Measurements from ENCODE around the gene WDR36. TPM values are rescaled to one million over a fixed set of nuclear protein-coding genes. Genes with fewer than 3 reads are reported as not detected.

WDR36 gene
- total RNA-seq, 4 donors from 2014 or later: 20.0 to 23.8 (median 22.3) TPM

DNA sequence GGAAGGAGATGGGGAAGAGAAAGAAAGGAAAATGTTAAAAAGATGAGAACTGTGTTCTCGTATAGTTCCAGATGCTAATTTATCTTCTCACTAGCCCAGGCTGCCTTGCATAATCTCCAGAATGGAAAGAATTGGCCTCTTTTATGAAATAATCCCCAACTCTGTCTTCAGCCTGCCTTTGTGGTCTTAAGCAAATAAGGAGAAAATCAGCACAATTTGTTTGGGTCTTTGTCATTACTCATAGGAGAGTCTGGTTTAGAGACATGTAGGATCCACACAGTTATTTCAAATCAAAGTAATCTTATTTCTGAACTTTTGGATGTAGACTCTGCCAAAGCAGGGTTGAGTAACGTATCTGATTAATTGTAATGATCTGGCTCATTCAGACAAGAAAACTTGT lies 81.3 kb downstream of the WDR36 start:
- intact Hi-C loops (cut with DNase I; ENCODE audit: low total_unique reads): no loop called here
- 54 to 65% methylated on average over 2 of the region's 2 CpGs for WGBS, 2 donors
- DNase-seq (ENCODE audit: low spot score in 2 of 2): no peak
- TF ChIP-seq, protein P1, sequence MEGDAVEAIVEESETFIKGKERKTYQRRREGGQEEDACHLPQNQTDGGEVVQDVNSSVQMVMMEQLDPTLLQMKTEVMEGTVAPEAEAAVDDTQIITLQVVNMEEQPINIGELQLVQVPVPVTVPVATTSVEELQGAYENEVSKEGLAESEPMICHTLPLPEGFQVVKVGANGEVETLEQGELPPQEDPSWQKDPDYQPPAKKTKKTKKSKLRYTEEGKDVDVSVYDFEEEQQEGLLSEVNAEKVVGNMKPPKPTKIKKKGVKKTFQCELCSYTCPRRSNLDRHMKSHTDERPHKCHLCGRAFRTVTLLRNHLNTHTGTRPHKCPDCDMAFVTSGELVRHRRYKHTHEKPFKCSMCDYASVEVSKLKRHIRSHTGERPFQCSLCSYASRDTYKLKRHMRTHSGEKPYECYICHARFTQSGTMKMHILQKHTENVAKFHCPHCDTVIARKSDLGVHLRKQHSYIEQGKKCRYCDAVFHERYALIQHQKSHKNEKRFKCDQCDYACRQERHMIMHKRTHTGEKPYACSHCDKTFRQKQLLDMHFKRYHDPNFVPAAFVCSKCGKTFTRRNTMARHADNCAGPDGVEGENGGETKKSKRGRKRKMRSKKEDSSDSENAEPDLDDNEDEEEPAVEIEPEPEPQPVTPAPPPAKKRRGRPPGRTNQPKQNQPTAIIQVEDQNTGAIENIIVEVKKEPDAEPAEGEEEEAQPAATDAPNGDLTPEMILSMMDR (IDR thresholded peaks at IDR 0.05): no peak
- TF ChIP-seq POLR2A (IDR thresholded peaks at IDR 0.05): no peak
- H3K4me3 ChIP-seq (ENCODE audit: low read depth, poor library complexity, severe bottlenecking): no peak overlapping the region

Other genes starting within 250 kb of the WDR36 start
- under 1 TPM; 0.30 to 0.64 (median 0.48) TPM for gene TSLP, start 20.6 kb upstream of the WDR36 start, total RNA-seq
- 1 to 10 TPM in 2 of 4 donors, under 1 TPM in 2; 0.49 to 4.1 (median 0.94) TPM for gene CAMK4, start 132.0 kb downstream of the WDR36 start, total RNA-seq